ENCODE measurements around the gene NDUFA12. TPM values are rescaled to one million over a fixed set of nuclear protein-coding genes. Genes with fewer than 3 reads are reported as not detected.

The NDUFA12 gene
- total and polyA plus RNA-seq, 10 donors, result 65.1 to 150 (median 93.6) TPM

DNA sequence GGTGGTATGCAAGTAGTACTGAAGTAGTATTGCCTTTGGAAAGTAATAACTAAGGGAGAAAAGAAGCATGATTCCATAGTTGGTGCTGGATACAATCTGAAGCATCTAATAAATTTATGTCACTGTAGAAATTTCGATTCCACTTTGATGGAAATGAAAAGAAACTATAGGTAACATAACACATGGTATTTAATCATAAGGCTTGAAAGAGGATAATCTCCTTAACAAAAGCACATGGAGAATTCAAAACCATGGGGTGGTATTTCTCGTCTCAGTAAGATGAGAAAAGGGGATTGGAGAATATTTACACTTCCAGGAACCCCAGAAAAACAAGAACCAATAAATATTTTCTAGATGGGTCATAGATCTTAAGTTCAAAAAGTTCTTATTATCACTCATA lies 72.7 kb downstream of the NDUFA12 start:
- Histone ChIP-seq H3K27ac (no peak overlapping the region), H3K36me3 (no peaks in the 10 kb centered on the region), H3K4me3 (no peak overlapping the region), H3K27me3 (replicated peaks in 1 of 7) (no peaks in the 10 kb centered on the region), H3K9me3 (no peaks in the 10 kb centered on the region), H3K4me1 (no peaks in the 10 kb centered on the region)
- TF ChIP-seq POLR2A (IDR thresholded peaks at IDR 0.05) (no peak), POLR2AphosphoS5 (IDR thresholded peaks at IDR 0.05) (no peak)
- TF ChIP-seq, protein P1, sequence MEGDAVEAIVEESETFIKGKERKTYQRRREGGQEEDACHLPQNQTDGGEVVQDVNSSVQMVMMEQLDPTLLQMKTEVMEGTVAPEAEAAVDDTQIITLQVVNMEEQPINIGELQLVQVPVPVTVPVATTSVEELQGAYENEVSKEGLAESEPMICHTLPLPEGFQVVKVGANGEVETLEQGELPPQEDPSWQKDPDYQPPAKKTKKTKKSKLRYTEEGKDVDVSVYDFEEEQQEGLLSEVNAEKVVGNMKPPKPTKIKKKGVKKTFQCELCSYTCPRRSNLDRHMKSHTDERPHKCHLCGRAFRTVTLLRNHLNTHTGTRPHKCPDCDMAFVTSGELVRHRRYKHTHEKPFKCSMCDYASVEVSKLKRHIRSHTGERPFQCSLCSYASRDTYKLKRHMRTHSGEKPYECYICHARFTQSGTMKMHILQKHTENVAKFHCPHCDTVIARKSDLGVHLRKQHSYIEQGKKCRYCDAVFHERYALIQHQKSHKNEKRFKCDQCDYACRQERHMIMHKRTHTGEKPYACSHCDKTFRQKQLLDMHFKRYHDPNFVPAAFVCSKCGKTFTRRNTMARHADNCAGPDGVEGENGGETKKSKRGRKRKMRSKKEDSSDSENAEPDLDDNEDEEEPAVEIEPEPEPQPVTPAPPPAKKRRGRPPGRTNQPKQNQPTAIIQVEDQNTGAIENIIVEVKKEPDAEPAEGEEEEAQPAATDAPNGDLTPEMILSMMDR (IDR thresholded peaks at IDR 0.05 in 8 of 11, conservative IDR thresholded peaks at IDR 0.05 in 3 of 11), result no peak
- intact Hi-C loops (cut with DNase I; ENCODE audit: low total_unique reads), result no loop called here
- no peak for DNase-seq
- 79 to 90% (median 83%) methylated on average over 2 of the region's 2 CpGs for WGBS, 5 donors

DNA sequence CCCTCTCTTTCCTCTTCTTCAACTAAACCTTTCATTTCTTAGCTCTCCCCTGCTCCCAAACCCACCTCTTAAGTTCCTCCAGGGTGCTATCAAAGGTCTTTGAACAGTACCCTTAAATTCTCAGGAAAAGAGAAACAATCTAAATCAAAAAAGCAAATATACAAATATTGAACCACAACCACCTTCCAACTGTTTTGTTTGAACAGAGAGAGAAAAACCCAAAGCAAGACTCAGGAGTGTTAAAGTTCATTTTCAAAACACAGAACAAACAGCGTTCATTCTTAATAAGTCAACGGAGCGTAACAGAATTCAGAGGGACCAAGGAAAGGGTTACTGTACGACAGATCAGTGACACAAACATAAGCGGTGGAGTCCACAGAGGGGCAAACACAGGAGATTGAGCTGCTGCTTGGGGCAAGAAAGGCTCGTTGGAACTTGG lies 73.3 kb downstream of the NDUFA12 start:
- H3K27me3 ChIP-seq (replicated peaks in 1 of 7), result no peaks in the 10 kb centered on the region
- TF ChIP-seq, protein P1 (IDR thresholded peaks at IDR 0.05 in 8 of 11, conservative IDR thresholded peaks at IDR 0.05 in 3 of 11), result no peak
- no peak for TF ChIP-seq POLR2A (IDR thresholded peaks at IDR 0.05)
- no peak for TF ChIP-seq POLR2AphosphoS5 (IDR thresholded peaks at IDR 0.05)
- H3K4me1 ChIP-seq, result no peaks in the 10 kb centered on the region
- intact Hi-C loops (cut with DNase I; ENCODE audit: low total_unique reads), result no loop called here
- no peaks in the 10 kb centered on the region for H3K9me3 ChIP-seq
- 85 to 95% (median 91%) methylated on average over 6 of the region's 6 CpGs for WGBS, 5 donors
- no peak for DNase-seq
- no peaks in the 10 kb centered on the region for H3K36me3 ChIP-seq
- H3K27ac ChIP-seq, result no peak overlapping the region
- no peak overlapping the region for H3K4me3 ChIP-seq

DNA sequence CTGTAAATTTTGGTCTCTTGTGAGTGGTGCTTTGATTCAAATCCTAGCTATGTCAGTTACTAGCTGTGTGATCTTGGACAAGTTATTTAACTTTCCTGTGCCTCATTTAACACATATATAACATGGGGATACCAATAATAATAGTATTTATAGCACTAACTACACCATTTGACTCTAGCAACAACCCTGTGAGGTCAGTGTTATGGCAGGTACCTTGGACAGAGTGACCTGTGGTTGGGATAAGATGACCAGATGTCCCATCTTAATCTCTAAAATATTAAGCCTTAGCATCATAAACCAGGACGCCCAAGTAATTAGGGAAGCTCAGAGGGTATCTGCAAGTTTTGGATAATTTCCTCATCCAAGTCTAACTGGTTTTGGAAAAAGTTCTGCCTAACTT lies 73.7 kb downstream of the NDUFA12 start:
- intact Hi-C loops (cut with DNase I; ENCODE audit: low total_unique reads), result no loop called here
- H3K27ac ChIP-seq, result no peak overlapping the region
- WGBS, 5 donors, result 86 to 97% (median 93%) methylated on average over 1 of the region's 1 CpG
- H3K27me3 ChIP-seq (replicated peaks in 1 of 7), result no peaks in the 10 kb centered on the region
- H3K9me3 ChIP-seq, result no peaks in the 10 kb centered on the region
- no peak for DNase-seq
- H3K4me3 ChIP-seq, result no peak overlapping the region
- no peaks in the 10 kb centered on the region for H3K4me1 ChIP-seq
- TF ChIP-seq POLR2AphosphoS5 (IDR thresholded peaks at IDR 0.05) (no peak), POLR2A (IDR thresholded peaks at IDR 0.05) (no peak)
- TF ChIP-seq, protein P1 (IDR thresholded peaks at IDR 0.05 in 8 of 11, conservative IDR thresholded peaks at IDR 0.05 in 3 of 11), result no peak
- H3K36me3 ChIP-seq, result no peaks in the 10 kb centered on the region

DNA sequence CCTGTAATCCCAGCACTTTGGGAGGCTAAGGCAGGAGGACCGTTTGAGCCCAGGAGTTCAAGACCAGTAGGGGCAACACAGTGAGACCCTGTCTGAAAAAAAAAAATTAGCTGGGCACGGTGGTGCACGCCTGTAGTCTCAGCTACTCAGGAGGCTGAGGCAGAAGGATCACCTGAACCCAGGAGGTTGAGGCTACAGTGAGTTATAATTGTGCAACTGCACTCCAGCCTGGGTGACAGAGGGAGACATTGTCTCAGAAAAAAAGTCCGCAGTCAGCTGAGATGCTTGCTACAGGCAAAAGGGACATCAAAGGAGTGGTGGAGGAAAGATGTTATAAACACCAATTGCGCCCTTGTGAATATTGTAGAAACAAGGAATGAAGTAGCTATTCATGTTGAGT lies 77.8 kb downstream of the NDUFA12 start:
- no peak for TF ChIP-seq POLR2AphosphoS5 (IDR thresholded peaks at IDR 0.05)
- TF ChIP-seq, protein P1 (IDR thresholded peaks at IDR 0.05 in 8 of 11, conservative IDR thresholded peaks at IDR 0.05 in 3 of 11), result no peak
- TF ChIP-seq POLR2A (IDR thresholded peaks at IDR 0.05), result no peak
- WGBS, 5 donors, result 91 to 96% (median 93%) methylated on average over 5 of the region's 5 CpGs
- no peak for DNase-seq

More for the DNA sequence above, 77.8 kb downstream of the NDUFA12 start:
- no peaks in the 10 kb centered on the region for H3K36me3 ChIP-seq
- no peak overlapping the region for H3K27ac ChIP-seq
- intact Hi-C loops (cut with DNase I; ENCODE audit: low total_unique reads), result no loop called here
- H3K27me3 ChIP-seq (replicated peaks in 1 of 7), result no peaks in the 10 kb centered on the region
- no peak overlapping the region for H3K4me3 ChIP-seq
- H3K4me1 ChIP-seq, result no peaks in the 10 kb centered on the region
- no peaks in the 10 kb centered on the region for H3K9me3 ChIP-seq

All from spleen (tissue), 11 donors.